Measurements from ENCODE around the gene PHC2.

The PHC2 gene

GRCh38 chr1:33430692-33431593 lies at the start of gene PHC2:
Gene PHC2, minus strand, starts transcription at chr1:33431095. Its CDS starts 55,556 bp downstream, at chr1:33375539.
- peak; percentile 89 for DNase-seq

- DNase-seq, result no peak
Measured at GRCh38 chr1:33477451-33477850, 46.6 kb upstream of the PHC2 start.

- no peak for DNase-seq
Measured at GRCh38 chr1:33473900-33474299, 43.0 kb upstream of the PHC2 start.

GRCh38 chr1:33472269-33472980 lies 41.5 kb upstream of the PHC2 start, which contains the start of gene ZSCAN20:
Gene ZSCAN20, plus strand, starts transcription at chr1:33472645. Its CDS starts 6,644 bp downstream, at chr1:33479289.
- peak; percentile 80 for DNase-seq

- no peak for DNase-seq
Measured at GRCh38 chr1:33471416-33471815, 40.5 kb upstream of the PHC2 start.

GRCh38 chr1:33470495-33471012 lies 39.7 kb upstream of the PHC2 start:
- DNase-seq, result peak; percentile 39

- no peak for DNase-seq
Measured at GRCh38 chr1:33469691-33470090, 38.8 kb upstream of the PHC2 start.

GRCh38 chr1:33468967-33469366 lies 38.1 kb upstream of the PHC2 start:
- DNase-seq, result no peak

GRCh38 chr1:33468531-33468930 lies 37.6 kb upstream of the PHC2 start:
- no peak for DNase-seq

GRCh38 chr1:33468011-33468410 lies 37.1 kb upstream of the PHC2 start:
- DNase-seq, result no peak

GRCh38 chr1:33466159-33466558 lies 35.3 kb upstream of the PHC2 start:
- DNase-seq, result no peak

- no peak for DNase-seq
Measured at GRCh38 chr1:33465316-33465715, 34.4 kb upstream of the PHC2 start.

- no peak for DNase-seq
Measured at GRCh38 chr1:33464552-33464951, 33.7 kb upstream of the PHC2 start.

GRCh38 chr1:33462405-33463164 lies 31.7 kb upstream of the PHC2 start:
- no peak for DNase-seq

GRCh38 chr1:33460947-33461629 lies 30.2 kb upstream of the PHC2 start:
- DNase-seq, result no peak

- no peak for DNase-seq
Measured at GRCh38 chr1:33460144-33460543, 29.2 kb upstream of the PHC2 start.

GRCh38 chr1:33459691-33460090 lies 28.8 kb upstream of the PHC2 start:
- DNase-seq, result no peak

GRCh38 chr1:33456502-33456886 lies 25.6 kb upstream of the PHC2 start:
- DNase-seq, result no peak

GRCh38 chr1:33455539-33456501 lies 24.9 kb upstream of the PHC2 start:
- DNase-seq, result no peak

- no peak for DNase-seq
Measured at GRCh38 chr1:33454646-33455282, 23.9 kb upstream of the PHC2 start.

GRCh38 chr1:33446590-33446989 lies 15.7 kb upstream of the PHC2 start:
- no peak for DNase-seq
